ENCODE measurements around the gene MICAL1.
"Not testable (repeated sequence)": the region's sequence is repeated elsewhere in the genome, so short reads cannot be mapped to it uniquely, and the experiment has no call there.

MICAL1 gene

GRCh38 chr6:109477184-109477583, 21.6 kb upstream of the MICAL1 start:
- no peak for DNase-seq

DNA sequence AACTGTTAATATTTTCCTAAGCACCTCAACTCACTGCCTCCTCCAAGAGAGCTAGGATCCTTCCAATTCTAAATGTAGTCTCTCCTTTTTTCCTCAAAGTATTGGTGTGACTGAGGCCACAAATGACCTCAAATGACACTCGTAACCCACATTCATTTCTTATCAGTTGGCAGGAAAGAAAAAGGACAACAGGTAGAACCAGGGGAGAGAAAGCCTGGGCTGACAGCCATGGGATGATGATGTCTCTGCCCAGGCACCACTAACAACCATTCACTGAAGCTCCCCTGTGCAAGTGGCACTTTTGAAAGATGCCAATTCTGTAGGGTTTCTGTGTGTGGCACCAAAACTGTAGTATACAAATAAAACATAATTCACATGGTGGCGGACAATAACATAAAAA, 20.1 kb upstream of the MICAL1 start:
- DNase-seq, result no peak

- no peak for DNase-seq
These were observed 19.4 kb upstream of the MICAL1 start for GRCh38 chr6:109474995-109475394.

- no peak for DNase-seq
These were observed 17.5 kb upstream of the MICAL1 start for GRCh38 chr6:109473120-109473519.

GRCh38 chr6:109472132-109472995, 16.8 kb upstream of the MICAL1 start:
- DNase-seq, result no peak

DNA sequence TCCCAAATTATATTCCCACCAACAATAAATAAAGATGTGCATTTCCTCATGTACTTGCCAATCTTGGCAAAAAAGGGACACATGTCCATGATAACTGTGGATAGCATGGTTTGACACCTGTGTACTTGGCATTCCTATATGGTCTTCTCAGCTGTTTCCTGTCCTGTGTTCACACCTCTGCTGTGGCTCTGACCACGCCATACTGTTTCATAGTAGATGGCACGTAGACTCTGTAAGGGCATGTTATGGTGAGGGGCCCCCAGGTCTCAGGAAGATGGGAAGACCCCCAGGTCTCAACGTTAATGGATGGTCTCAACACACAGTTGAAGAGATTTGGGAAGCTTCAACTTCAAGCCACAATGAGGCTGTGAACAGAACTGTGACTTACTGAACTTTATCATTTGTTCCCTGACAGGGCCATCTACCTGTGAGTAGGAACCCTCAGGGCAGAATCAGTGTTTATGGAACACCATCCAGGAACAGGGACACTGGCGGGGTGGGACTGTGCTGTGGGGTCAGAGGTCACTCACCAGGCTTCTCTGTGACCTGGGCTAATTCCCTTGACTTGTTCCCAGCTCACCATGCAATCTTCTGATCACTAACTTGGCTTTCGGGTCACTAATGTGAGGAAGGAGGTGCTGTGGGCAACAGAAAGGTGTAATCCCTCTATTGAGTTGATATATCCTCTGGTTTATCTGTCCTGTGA, 15.7 kb upstream of the MICAL1 start:
- DNase-seq, result no peak

DNA sequence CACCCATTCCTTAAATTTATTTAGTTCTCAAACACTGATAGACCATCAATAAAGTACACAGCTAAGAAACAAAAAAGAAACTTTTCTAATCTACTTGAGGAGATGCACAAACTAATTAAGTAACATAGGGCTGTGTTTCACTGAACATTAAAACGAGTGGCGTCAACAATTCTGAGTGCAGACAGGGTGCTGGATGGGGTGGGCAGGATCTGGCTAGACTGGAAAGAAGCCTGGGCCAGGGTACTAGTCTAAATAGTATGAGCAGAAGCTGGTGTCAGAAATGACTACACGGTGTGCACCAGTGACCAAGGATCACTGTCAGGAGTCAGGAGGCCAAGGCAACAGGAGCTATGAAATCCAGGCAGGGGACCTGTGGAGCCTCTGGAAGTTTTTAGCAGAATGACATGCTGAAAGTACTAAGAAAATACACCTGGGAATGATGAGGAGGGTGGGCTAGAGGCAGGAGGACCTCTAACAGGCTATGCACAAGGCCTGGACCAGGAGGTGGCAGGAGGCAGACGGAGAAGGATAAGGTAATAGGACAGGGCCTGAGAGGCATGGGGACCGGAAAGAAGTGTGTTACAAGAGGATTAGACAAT, 14.1 kb upstream of the MICAL1 start:
- DNase-seq, result no peak

GRCh38 chr6:109467696-109468095, 12.1 kb upstream of the MICAL1 start:
- no peak for DNase-seq

- DNase-seq, result no peak
These were observed 10.8 kb upstream of the MICAL1 start for GRCh38 chr6:109466212-109466923.

GRCh38 chr6:109465772-109466171, 10.2 kb upstream of the MICAL1 start:
- DNase-seq, result no peak

DNA sequence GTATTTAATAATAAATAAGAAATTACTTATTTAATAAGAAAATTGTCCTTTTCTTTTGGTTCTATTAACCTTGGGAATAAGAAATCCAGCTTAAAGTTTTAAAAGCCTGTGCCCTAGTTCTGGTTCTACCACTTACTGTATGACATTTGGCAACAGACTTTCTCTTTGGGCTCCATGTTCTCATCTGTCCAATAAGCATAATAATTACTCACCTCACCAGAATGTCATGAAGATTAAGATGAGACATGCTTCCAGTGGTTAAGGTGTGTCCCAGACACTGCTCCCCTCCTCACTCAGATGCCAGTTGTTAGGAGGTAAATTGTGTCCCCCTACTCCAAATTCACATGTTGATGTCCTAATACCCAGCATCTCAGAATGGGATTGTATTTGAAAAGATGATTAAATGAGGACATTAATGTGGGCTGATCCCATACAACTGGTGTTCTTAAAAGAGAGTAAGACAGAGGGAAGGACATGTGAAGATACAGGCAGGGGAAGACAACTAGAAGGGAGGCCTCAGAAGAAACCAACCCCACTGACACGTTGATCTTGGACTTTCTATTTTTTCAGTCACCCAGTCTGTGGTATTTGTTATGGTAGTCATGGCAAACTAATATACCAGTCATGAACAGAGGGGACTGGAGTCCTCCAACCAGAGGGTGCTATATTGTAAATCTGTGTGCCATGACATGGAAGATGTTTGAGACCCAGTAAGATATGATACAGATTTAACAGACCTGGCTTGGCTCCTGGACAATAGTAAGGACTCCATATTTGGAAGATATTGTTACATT, 6.4 kb upstream of the MICAL1 start:
- DNase-seq, result peak; percentile 23

DNA sequence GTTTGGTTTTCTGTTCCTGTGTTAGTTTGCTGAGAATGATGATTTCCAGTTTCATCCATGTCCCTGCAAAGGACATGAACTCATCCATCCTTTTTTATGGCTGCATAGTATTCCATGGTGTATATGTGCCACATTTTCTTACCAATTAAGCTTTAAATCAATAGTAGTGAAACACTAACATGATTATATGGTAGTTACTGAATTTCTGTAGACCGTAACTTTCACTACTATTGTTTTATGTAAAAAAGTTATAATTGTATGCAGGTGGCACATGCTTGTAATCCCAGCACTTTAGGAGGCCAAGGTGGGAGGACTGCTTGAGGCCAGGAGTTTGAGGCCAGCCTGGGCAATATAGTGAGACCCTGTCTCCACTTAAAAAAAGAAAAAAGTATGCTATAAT, 5.6 kb upstream of the MICAL1 start:
- not testable (repeated sequence) for DNase-seq

- no peak for DNase-seq
These were observed 4.7 kb upstream of the MICAL1 start for GRCh38 chr6:109460161-109460829.

- DNase-seq, result peak; percentile 62
These were observed 3.4 kb upstream of the MICAL1 start for GRCh38 chr6:109458774-109459531.

DNA sequence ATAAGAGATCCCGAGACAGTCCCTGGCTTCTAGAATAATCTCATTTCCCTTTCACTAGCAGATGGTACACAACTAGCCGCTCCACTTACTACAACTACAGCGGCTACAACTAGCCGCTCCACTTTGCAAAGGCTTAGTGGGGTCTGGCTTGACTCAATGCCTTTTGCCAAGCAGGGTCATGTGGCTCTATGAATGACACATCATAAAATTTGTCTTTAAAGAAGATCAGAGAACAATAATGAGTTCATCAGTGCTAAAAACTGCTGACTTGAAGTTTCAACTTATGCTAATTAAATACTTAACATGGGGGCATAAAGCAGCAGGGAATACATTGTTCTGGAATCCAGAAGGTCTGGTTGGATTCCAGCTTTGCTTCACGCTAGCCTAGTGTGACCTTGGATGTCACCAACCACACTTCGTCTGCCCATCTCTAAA, 2.0 kb upstream of the MICAL1 start:
- no peak for DNase-seq

GRCh38 chr6:109456710-109457561, 1.4 kb upstream of the MICAL1 start:
- DNase-seq, result no peak

GRCh38 chr6:109456111-109456583, 575 bp upstream of the MICAL1 start:
- DNase-seq, result no peak

- DNase-seq, result peak; percentile 76
These were observed 806 bp downstream of the MICAL1 start for GRCh38 chr6:109454496-109455436.

Data from CD4-positive, alpha-beta T cell treated with Interleukin-10 for 1 hour (primary cell).